Fibroblast of the aortic adventitia (primary cell): ENCODE data around the gene APOL2. TPM values are rescaled to one million over a fixed set of nuclear protein-coding genes. Genes with fewer than 3 reads are reported as not detected.
A peak's percentile ranks its signal among the peaks of the same experiment; 100 is the strongest.
"Not testable (repeated sequence)": the region's sequence is repeated elsewhere in the genome, so short reads cannot be mapped to it uniquely, and the experiment has no call there.

Source experiments
- DNase-seq: peaks from one replicate; pipeline ENCODE4 v3.0.0-alpha.2; 2010; ENCODE audit warnings: low read depth
- H3K4me3 ChIP-seq: 2 replicates; pipeline ENCODE4 v1.5.1; 2011; ENCODE audit warnings: low read depth, mild to moderate bottlenecking, control low read depth, low read length, moderate library complexity
- total RNA-seq: library from RNA; depleted of rRNA; stranded (reverse); fragments of >200 nt; gene quantifications from 2 replicates; pipeline ENCODE4 v1.2.3, GENCODE V29; 2012; ENCODE audit warnings: low replicate concordance
- TF ChIP-seq, protein P1 (sequence below): IDR thresholded peaks from 2 replicates; pipeline ENCODE4 v1.5.1; 2011; ENCODE audit warnings: mild to moderate bottlenecking, low read length, control low read depth, inconsistent platforms; ENCODE audit not compliant: insufficient read depth

Gene APOL2
- total RNA-seq, 1 donor, result 45.2 TPM

- TF ChIP-seq, protein P1, sequence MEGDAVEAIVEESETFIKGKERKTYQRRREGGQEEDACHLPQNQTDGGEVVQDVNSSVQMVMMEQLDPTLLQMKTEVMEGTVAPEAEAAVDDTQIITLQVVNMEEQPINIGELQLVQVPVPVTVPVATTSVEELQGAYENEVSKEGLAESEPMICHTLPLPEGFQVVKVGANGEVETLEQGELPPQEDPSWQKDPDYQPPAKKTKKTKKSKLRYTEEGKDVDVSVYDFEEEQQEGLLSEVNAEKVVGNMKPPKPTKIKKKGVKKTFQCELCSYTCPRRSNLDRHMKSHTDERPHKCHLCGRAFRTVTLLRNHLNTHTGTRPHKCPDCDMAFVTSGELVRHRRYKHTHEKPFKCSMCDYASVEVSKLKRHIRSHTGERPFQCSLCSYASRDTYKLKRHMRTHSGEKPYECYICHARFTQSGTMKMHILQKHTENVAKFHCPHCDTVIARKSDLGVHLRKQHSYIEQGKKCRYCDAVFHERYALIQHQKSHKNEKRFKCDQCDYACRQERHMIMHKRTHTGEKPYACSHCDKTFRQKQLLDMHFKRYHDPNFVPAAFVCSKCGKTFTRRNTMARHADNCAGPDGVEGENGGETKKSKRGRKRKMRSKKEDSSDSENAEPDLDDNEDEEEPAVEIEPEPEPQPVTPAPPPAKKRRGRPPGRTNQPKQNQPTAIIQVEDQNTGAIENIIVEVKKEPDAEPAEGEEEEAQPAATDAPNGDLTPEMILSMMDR, result no peak
- no peak for DNase-seq
- H3K4me3 ChIP-seq, result no peak overlapping the region
Measured at GRCh38 chr22:36193171-36193570, 46.2 kb downstream of the APOL2 start.

GRCh38 chr22:36192542-36192941 lies 46.8 kb downstream of the APOL2 start:
- no peak overlapping the region for H3K4me3 ChIP-seq
- no peak for DNase-seq
- TF ChIP-seq, protein P1, result no peak

- TF ChIP-seq, protein P1, result no peak
Measured at GRCh38 chr22:36191106-36191836, 48.1 kb downstream of the APOL2 start.

GRCh38 chr22:36187862-36188261 lies 51.5 kb downstream of the APOL2 start:
- not testable (repeated sequence) for DNase-seq, H3K4me3 ChIP-seq

More at GRCh38 chr22:36191106-36191836, 48.1 kb downstream of the APOL2 start:
- H3K4me3 ChIP-seq, result no peak overlapping the region
- DNase-seq, result peak; percentile 63

GRCh38 chr22:36185828-36186624 lies 53.3 kb downstream of the APOL2 start:
- TF ChIP-seq, protein P1, result no peak
- no peak for DNase-seq
- no peak overlapping the region for H3K4me3 ChIP-seq

DNA sequence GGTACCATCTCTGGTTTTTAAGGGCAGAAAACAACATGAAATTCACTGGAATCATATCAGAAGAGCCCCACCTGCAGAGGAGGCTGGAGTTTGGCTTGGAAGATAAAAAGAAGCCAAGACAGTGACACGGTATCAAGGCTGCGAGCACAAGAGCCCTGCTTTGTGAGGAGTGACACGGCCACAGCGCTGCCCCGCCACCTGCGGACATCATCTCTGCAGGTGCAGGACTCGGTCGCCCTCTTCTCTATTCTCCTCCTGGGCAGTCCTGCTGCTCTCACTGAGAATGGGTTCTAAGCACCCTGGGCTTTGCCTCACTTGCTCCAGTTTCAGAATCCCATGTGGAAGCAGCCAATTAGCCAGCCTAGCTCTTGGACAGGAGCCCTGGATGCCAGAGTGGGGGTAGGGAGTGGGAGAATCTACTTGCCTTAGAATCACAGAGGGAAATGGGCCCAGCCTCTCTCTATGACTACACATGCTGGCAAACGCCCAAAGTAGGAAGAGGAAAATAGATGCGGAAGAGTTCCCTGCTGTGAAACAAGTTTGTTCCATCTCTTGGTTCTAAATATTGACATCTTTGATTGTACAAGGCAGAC lies 54.8 kb downstream of the APOL2 start:
- TF ChIP-seq, protein P1, result no peak

GRCh38 chr22:36183446-36183845 lies 55.9 kb downstream of the APOL2 start:
- TF ChIP-seq, protein P1, result no peak
- no peak overlapping the region for H3K4me3 ChIP-seq
- no peak for DNase-seq

More for the DNA sequence above, 54.8 kb downstream of the APOL2 start:
- DNase-seq, result peak; percentile 78
- no peak overlapping the region for H3K4me3 ChIP-seq
